ENCODE data around the gene NFE2L2.
"Not testable (repeated sequence)": the region's sequence is repeated elsewhere in the genome, so short reads cannot be mapped to it uniquely, and the experiment has no call there.

Gene NFE2L2

GRCh38 chr2:177264693-177265587, at the start of gene NFE2L2:
Gene NFE2L2, minus strand, starts transcription at chr2:177264727. Its CDS starts 151 bp downstream, at chr2:177264576.
- peak; percentile 87 for DNase-seq

GRCh38 chr2:177314194-177314593, 49.7 kb upstream of the NFE2L2 start:
- no peak for DNase-seq

- no peak for DNase-seq
These were observed 48.7 kb upstream of the NFE2L2 start for GRCh38 chr2:177313162-177313781.

GRCh38 chr2:177312562-177312961, 48.0 kb upstream of the NFE2L2 start:
- no peak for DNase-seq

- not testable (repeated sequence) for DNase-seq
These were observed 45.3 kb upstream of the NFE2L2 start for GRCh38 chr2:177309672-177310309.

- DNase-seq: no peak
These were observed 42.0 kb upstream of the NFE2L2 start for GRCh38 chr2:177306550-177306949.

- no peak for DNase-seq
These were observed 39.4 kb upstream of the NFE2L2 start for GRCh38 chr2:177303939-177304338.

- DNase-seq: no peak
These were observed 38.0 kb upstream of the NFE2L2 start for GRCh38 chr2:177302552-177302951.

GRCh38 chr2:177298191-177298590, 33.7 kb upstream of the NFE2L2 start:
- no peak for DNase-seq

GRCh38 chr2:177296040-177296439, 31.5 kb upstream of the NFE2L2 start:
- DNase-seq: no peak

- DNase-seq: no peak
These were observed 31.0 kb upstream of the NFE2L2 start for GRCh38 chr2:177295484-177295883.

GRCh38 chr2:177291701-177292100, 27.2 kb upstream of the NFE2L2 start:
- DNase-seq: no peak

- no peak for DNase-seq
These were observed 25.5 kb upstream of the NFE2L2 start for GRCh38 chr2:177289824-177290628.

- no peak for DNase-seq
These were observed 23.3 kb upstream of the NFE2L2 start for GRCh38 chr2:177287814-177288213.

GRCh38 chr2:177285892-177286715, 21.6 kb upstream of the NFE2L2 start:
- DNase-seq: no peak

- DNase-seq: no peak
These were observed 20.0 kb upstream of the NFE2L2 start for GRCh38 chr2:177284531-177284930.

- DNase-seq: no peak
These were observed 19.4 kb upstream of the NFE2L2 start for GRCh38 chr2:177283906-177284305.

- no peak for DNase-seq
These were observed 18.5 kb upstream of the NFE2L2 start for GRCh38 chr2:177282787-177283572.

GRCh38 chr2:177282181-177282641, 17.7 kb upstream of the NFE2L2 start:
- no peak for DNase-seq

- no peak for DNase-seq
These were observed 17.1 kb upstream of the NFE2L2 start for GRCh38 chr2:177281400-177282180.
